HepG2 (cell line): ENCODE results near the gene MYO9A. TPM values are rescaled to one million over a fixed set of nuclear protein-coding genes. Genes with fewer than 3 reads are reported as not detected.

Source experiments
- ATAC-seq: fragments of 200-7000 bp; cut with Tn5 transposase; 3 replicates; pipeline ENCODE4 v1.9.1; 2020; ENCODE audit warnings: mild to moderate bottlenecking, moderate library complexity
- BruUV-seq: library from RNA; stranded (reverse); fragments of 400-500 nt; replicated peaks from 2 replicates; lab custom pipeline; 2021; lab: Mats Ljungman, UMichigan
- CTCF ChIA-PET: fragments of 300-600 bp; formaldehyde crosslinking; extraction: SDS; loops from one replicate; lab custom pipeline; 2021; ENCODE audit warnings: low total read pairs, inconsistent platforms, low intra/inter-chr PET ratio; lab: Yijun Ruan, JAX
- POLR2A ChIA-PET: fragments of 350-600 bp; sonication (Branson Sonifier 250); formaldehyde crosslinking; loops from one replicate; lab custom pipeline; 2020; ENCODE audit warnings: antibody characterized with exemption, inconsistent platforms; lab: Yijun Ruan, JAX
- DNase-seq: peaks from one replicate; pipeline ENCODE4 v3.0.0-alpha.2; 2015; ENCODE audit warnings: low spot score
- FAIRE-seq: peaks from 3 replicates; lab custom pipeline; 2011; peaks lifted over from hg19 to GRCh38; lab: Jason Lieb, UNC
- H2AFZ ChIP-seq: one replicate; pipeline ENCODE4 v1.6.1; 2011; ENCODE audit warnings: low read length, inconsistent platforms
- H3K27ac ChIP-seq: fragments of 300-600 bp; 3 replicates; pipeline ENCODE4 v1.8.0; 2011; ENCODE audit warnings: mixed run types, mild to moderate bottlenecking, mixed read lengths, low read length, inconsistent platforms; ENCODE audit not compliant: insufficient read depth; ENCODE audit errors: extremely low read length
- H3K27me3 ChIP-seq, 2 experiments: fragments of 200-600 bp in 1 of 2; 2 replicates in 1 of 2; 3 replicates in 1 of 2; pipeline versions ENCODE4 v1.6.0 to v1.8.0; 2011; ENCODE audit warnings: low read length in 2 of 2, mild to moderate bottlenecking in 2 of 2, moderate library complexity in 2 of 2, inconsistent platforms in 1 of 2; ENCODE audit not compliant: insufficient read depth in 2 of 2, control insufficient read depth in 1 of 2
- H3K36me3 ChIP-seq, 2 experiments: fragments of 200-600 bp in 1 of 2; replicated peaks in 1 of 2; 2 replicates in 1 of 2; 3 replicates in 1 of 2; pipeline versions ENCODE4 v1.5.1 to v1.8.0; 2011; ENCODE audit warnings: low read length in 2 of 2, inconsistent platforms in 1 of 2; ENCODE audit not compliant: insufficient read depth in 2 of 2, control insufficient read depth in 1 of 2
- H3K4me1 ChIP-seq: 2 replicates; pipeline ENCODE4 v1.5.1; 2012; ENCODE audit warnings: low read length, inconsistent platforms; ENCODE audit not compliant: insufficient read depth
- H3K4me2 ChIP-seq: 2 replicates; pipeline ENCODE4 v1.6.0; 2011; ENCODE audit warnings: low read depth, low read length, inconsistent platforms
- H3K4me3 ChIP-seq, 3 experiments: fragments of 200-600 bp in 1 of 3; sonication (generic), shearing (Covaris generic) in 1 of 3; replicated peaks in 1 of 3; 2 replicates each; pipeline ENCODE4 v1.5.1; 2011 to 2016; ENCODE audit warnings: low read length in 3 of 3, inconsistent platforms in 2 of 3, low read depth in 2 of 3, mild to moderate bottlenecking in 2 of 3, control low read depth in 1 of 3, mixed read lengths in 1 of 3; ENCODE audit not compliant: insufficient read depth in 1 of 3
- H3K79me2 ChIP-seq: one replicate; pipeline ENCODE4 v1.6.1; 2011; ENCODE audit warnings: low read length, inconsistent platforms; ENCODE audit not compliant: insufficient read depth
- H3K9ac ChIP-seq: 2 replicates; pipeline ENCODE4 v1.6.0; 2011; ENCODE audit warnings: mild to moderate bottlenecking, low read depth, low read length, inconsistent platforms; ENCODE audit not compliant: insufficient read depth
- H3K9me3 ChIP-seq: 2 replicates; pipeline ENCODE4 v1.5.1; 2012; ENCODE audit warnings: mild to moderate bottlenecking, low read length
- H4K20me1 ChIP-seq: 2 replicates; pipeline ENCODE4 v1.6.0; 2011; ENCODE audit warnings: inconsistent platforms, mild to moderate bottlenecking, low read length, moderate library complexity; ENCODE audit not compliant: insufficient read depth
- ARNT2 ChIP-seq: sonication (generic); formaldehyde crosslinking; IDR thresholded peaks from 2 replicates; pipeline ENCODE4 v1.8.0; 2022; ENCODE audit warnings: mild to moderate bottlenecking, low read depth, missing genetic modification reagents, moderate library complexity
- HNF1A ChIP-seq, 2 experiments: sonication (generic) in 1 of 2; formaldehyde crosslinking in 1 of 2; IDR thresholded peaks; 2 replicates each; pipeline versions ENCODE4 v1.4.0 to v1.6.1; 2016 to 2020; ENCODE audit warnings: borderline replicate concordance in 1 of 2, low read depth in 1 of 2, mild to moderate bottlenecking in 1 of 2, missing genetic modification reagents in 1 of 2
- KDM4B ChIP-seq: sonication (generic); formaldehyde crosslinking; IDR thresholded peaks from 2 replicates; pipeline ENCODE4 v1.4.0; 2020; ENCODE audit warnings: missing genetic modification reagents
- MATR3 ChIP-seq: sonication (generic); formaldehyde crosslinking; IDR thresholded peaks from 2 replicates; pipeline ENCODE4 v1.4.0; 2020; ENCODE audit warnings: missing genetic modification reagents
- MIXL1 ChIP-seq: IDR thresholded peaks from 2 replicates; pipeline ENCODE4 v1.6.1; 2016
- RFXAP ChIP-seq: sonication (generic); formaldehyde crosslinking; IDR thresholded peaks from 2 replicates; pipeline ENCODE4 v1.4.0; 2020; ENCODE audit warnings: missing genetic modification reagents, borderline replicate concordance
- SAFB2 ChIP-seq: sonication (generic); formaldehyde crosslinking; IDR thresholded peaks from 2 replicates; pipeline ENCODE4 v1.5.1; 2020; ENCODE audit warnings: missing genetic modification reagents, low read depth, mild to moderate bottlenecking, borderline replicate concordance
- SCMH1 ChIP-seq: sonication (generic); formaldehyde crosslinking; IDR thresholded peaks from 2 replicates; pipeline ENCODE4 v1.9.0; 2021; ENCODE audit warnings: missing genetic modification reagents, mild to moderate bottlenecking, borderline replicate concordance
- WIZ ChIP-seq: sonication (generic); formaldehyde crosslinking; IDR thresholded peaks from 2 replicates; pipeline ENCODE4 v1.5.1; 2020; ENCODE audit warnings: mild to moderate bottlenecking, missing genetic modification reagents
- ZNF17 ChIP-seq: sonication (generic); formaldehyde crosslinking; IDR thresholded peaks from 2 replicates; pipeline ENCODE4 v1.5.0; 2020; ENCODE audit warnings: mild to moderate bottlenecking, missing genetic modification reagents
- ZNF30 ChIP-seq: sonication (generic); formaldehyde crosslinking; IDR thresholded peaks from 2 replicates; pipeline ENCODE4 v1.5.0; 2020; ENCODE audit warnings: mild to moderate bottlenecking, missing genetic modification reagents
- ZNF337 ChIP-seq: sonication (generic); formaldehyde crosslinking; IDR thresholded peaks from 2 replicates; pipeline ENCODE4 v1.5.1; 2020; ENCODE audit warnings: missing genetic modification reagents, low read depth, mild to moderate bottlenecking, borderline replicate concordance
- ZNF713 ChIP-seq: sonication (generic); formaldehyde crosslinking; IDR thresholded peaks from 2 replicates; pipeline ENCODE4 v1.4.0; 2020; ENCODE audit warnings: mild to moderate bottlenecking, missing genetic modification reagents
- ZNF841 ChIP-seq: sonication (generic); formaldehyde crosslinking; IDR thresholded peaks from 2 replicates; pipeline ENCODE4 v1.8.1; 2023; ENCODE audit warnings: missing genetic modification reagents, borderline replicate concordance
- WGBS: methylation state at CpG from one replicate; pipeline ENCODE4 v1.1.6; 2017; ENCODE audit warnings: low lambda C conversion rate; 5-methylcytosine and 5-hydroxymethylcytosine counted together
- in situ Hi-C: cut with HindIII; loops from 2 replicates; pipeline ENCODE4 v1.10.0; 2017; ENCODE audit warnings: low pct_unique_long_range_greater_than_20kb; ENCODE audit not compliant: extremely low pct_ligation_motif_present
- intact Hi-C: fragments of 100-400 bp; cut with micrococcal nuclease; formaldehyde crosslinking; loops from one replicate; pipeline ENCODE4 v1.10.0; 2022; ENCODE audit not compliant: unreplicated experiment
- polyA plus RNA-seq, 8 experiments: library from polyadenylated mRNA; depleted of rRNA in 3 of 8; stranded (reverse) in 7 of 8; unstranded in 1 of 8; fragments of >200 nt; fragmentation: Illumina TruSeq in 4 of 8; extraction: Trizol in 4 of 8; gene quantifications; 2 replicates each; pipeline versions ENCODE4 v1.2.1 to v1.2.3, GENCODE V29; 2011 to 2016; ENCODE audit warnings: low read depth in 4 of 8, missing spikeins in 1 of 8, mixed read lengths in 1 of 8; ENCODE audit not compliant: insufficient read depth in 1 of 8
- total RNA-seq, 5 experiments: library from RNA; depleted of rRNA; stranded (reverse); fragments of >200 nt; fragmentation: Illumina TruSeq; extraction: Trizol; gene quantifications; 2 replicates each; pipeline ENCODE4 v1.2.3, GENCODE V29; 2016; ENCODE audit warnings: low read depth in 1 of 5
- TF ChIP-seq, protein P1 (sequence below): IDR thresholded peaks from 2 replicates; pipeline ENCODE4 v1.6.1; 2018; ENCODE audit warnings: missing genetic modification reagents, mild to moderate bottlenecking, missing compliant biosample characterization
- TF ChIP-seq, protein P2 (sequence below): IDR thresholded peaks from 2 replicates; pipeline ENCODE4 v1.6.1; 2016; ENCODE audit warnings: low read depth, control low read depth

MYO9A gene
- total and polyA plus RNA-seq, 2 of the 13 experiments (the other 11 are each of a cell fraction or from before 2014, with no cell fraction given), result 4.8 to 15.3 TPM

DNA sequence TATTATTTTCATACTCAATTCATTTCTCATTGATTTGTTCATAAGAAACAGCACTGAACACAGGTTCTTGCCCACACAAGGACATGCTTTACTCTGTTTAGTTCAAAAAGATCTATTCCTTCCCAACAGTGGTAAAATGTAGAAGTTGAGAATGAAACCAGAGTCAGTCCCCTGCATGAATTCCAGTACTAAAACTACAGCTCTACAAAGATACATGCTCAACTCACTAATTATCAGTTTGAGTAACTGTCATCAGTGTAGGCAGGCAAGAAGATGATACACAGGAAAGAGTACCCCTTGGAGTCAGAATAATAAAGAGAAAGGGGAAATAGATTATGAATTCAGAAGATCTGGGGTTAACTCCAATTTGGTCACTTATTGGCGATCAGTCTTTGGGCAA, 264.4 kb downstream of the MYO9A start:
- no peak overlapping the region for H3K27ac ChIP-seq
- CTCF ChIA-PET, result no interaction called here
- DNase-seq, result no peak

More for the DNA sequence above, 264.4 kb downstream of the MYO9A start:
- Histone ChIP-seq H3K4me1 (peaks cover 6% of the 10 kb centered on the region; the same call in 1 of the 2 replicates), H3K4me2 (no peak overlapping the region)
- POLR2A ChIA-PET, result no interaction called here
- TF ChIP-seq MIXL1 (CRISPR knock-in tag) (no peak), MATR3 (CRISPR knock-in tag) (no peak), ZNF337 (CRISPR knock-in tag) (no peak), KDM4B (CRISPR knock-in tag) (no peak), WIZ (no peak), ZNF30 (CRISPR knock-in tag) (no peak), ARNT2 (no peak), ZNF713 (no peak), SCMH1 (no peak), SAFB2 (CRISPR knock-in tag) (no peak), ZNF17 (CRISPR knock-in tag) (no peak), HNF1A (IDR thresholded peaks at IDR 0.05; ENCODE audit: low read depth) (no peak), HNF1A (CRISPR knock-in tag; IDR thresholded peaks at IDR 0.05; ENCODE audit: borderline replicate concordance) (no peak), ZNF841 (CRISPR knock-in tag) (no peak), RFXAP (CRISPR knock-in tag) (no peak)
- TF ChIP-seq, protein P1, sequence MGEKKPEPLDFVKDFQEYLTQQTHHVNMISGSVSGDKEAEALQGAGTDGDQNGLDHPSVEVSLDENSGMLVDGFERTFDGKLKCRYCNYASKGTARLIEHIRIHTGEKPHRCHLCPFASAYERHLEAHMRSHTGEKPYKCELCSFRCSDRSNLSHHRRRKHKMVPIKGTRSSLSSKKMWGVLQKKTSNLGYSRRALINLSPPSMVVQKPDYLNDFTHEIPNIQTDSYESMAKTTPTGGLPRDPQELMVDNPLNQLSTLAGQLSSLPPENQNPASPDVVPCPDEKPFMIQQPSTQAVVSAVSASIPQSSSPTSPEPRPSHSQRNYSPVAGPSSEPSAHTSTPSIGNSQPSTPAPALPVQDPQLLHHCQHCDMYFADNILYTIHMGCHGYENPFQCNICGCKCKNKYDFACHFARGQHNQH, result no peak
- TF ChIP-seq, protein P2, sequence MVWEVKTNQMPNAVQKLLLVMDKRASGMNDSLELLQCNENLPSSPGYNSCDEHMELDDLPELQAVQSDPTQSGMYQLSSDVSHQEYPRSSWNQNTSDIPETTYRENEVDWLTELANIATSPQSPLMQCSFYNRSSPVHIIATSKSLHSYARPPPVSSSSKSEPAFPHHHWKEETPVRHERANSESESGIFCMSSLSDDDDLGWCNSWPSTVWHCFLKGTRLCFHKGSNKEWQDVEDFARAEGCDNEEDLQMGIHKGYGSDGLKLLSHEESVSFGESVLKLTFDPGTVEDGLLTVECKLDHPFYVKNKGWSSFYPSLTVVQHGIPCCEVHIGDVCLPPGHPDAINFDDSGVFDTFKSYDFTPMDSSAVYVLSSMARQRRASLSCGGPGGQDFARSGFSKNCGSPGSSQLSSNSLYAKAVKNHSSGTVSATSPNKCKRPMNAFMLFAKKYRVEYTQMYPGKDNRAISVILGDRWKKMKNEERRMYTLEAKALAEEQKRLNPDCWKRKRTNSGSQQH (CRISPR knock-in tag), result no peak
- TF ChIP-seq, all 625 proteins: peak for 0
- Histone ChIP-seq H3K4me3 (no peak overlapping the region), H4K20me1 (no peaks in the 10 kb centered on the region), H3K27me3 (no peaks in the 10 kb centered on the region), H3K9ac (no peak overlapping the region), H3K79me2 (no peaks in the 10 kb centered on the region), H3K9me3 (no peaks in the 10 kb centered on the region), H2AFZ (no peak overlapping the region), H3K36me3 (peaks cover 0 to 2% of the 10 kb centered on the region in 2 experiments; a peak in 2 of 5 replicates)
- no peak for FAIRE-seq
- ATAC-seq, result no peak
- intact Hi-C loops (no loop called here), in situ Hi-C loops (no loop called here)
- BruUV-seq, result no TSS peak
- WGBS, result 100% methylated on average over 1 of the region's 1 CpG
